GM23248 (cell line): ENCODE measurements around the gene KCNQ5. TPM values are rescaled to one million over a fixed set of nuclear protein-coding genes. Genes with fewer than 3 reads are reported as not detected.

ENCODE experiments used
- DNase-seq: peaks from one replicate; pipeline ENCODE4 v3.0.0-alpha.2; 2015
- H2AFZ ChIP-seq: fragments of 200-600 bp; sonication (generic); 2 replicates; pipeline ENCODE4 v1.6.1; 2016; ENCODE audit warnings: antibody characterized with exemption
- H3F3A ChIP-seq: fragments of 200-600 bp; sonication (generic); 2 replicates; pipeline ENCODE4 v1.6.1; 2016; ENCODE audit warnings: mild to moderate bottlenecking, antibody characterized with exemption, mixed run types; ENCODE audit not compliant: insufficient read depth
- H3K27ac ChIP-seq: fragments of 200-600 bp; sonication (generic); 2 replicates; pipeline ENCODE4 v1.5.1; 2016; ENCODE audit warnings: mild to moderate bottlenecking
- H3K27me3 ChIP-seq: fragments of 200-600 bp; sonication (generic); replicated peaks from 2 replicates; pipeline ENCODE4 v1.6.1; 2016; ENCODE audit warnings: mild to moderate bottlenecking; ENCODE audit not compliant: insufficient read depth
- H3K36me3 ChIP-seq: fragments of 200-600 bp; sonication (generic); 2 replicates; pipeline ENCODE4 v1.6.1; 2016; ENCODE audit warnings: low read depth, mild to moderate bottlenecking
- H3K4me1 ChIP-seq: fragments of 200-600 bp; sonication (generic); 2 replicates; pipeline ENCODE4 v1.6.1; 2016; ENCODE audit warnings: mild to moderate bottlenecking; ENCODE audit not compliant: insufficient read depth
- H3K4me2 ChIP-seq: fragments of 200-600 bp; sonication (generic); one replicate; pipeline ENCODE4 v1.6.1; 2016; ENCODE audit warnings: mild to moderate bottlenecking; ENCODE audit not compliant: unreplicated experiment
- H3K4me3 ChIP-seq: fragments of 200-600 bp; sonication (generic); 2 replicates; pipeline ENCODE4 v1.5.1; 2016; ENCODE audit warnings: mild to moderate bottlenecking
- H3K79me2 ChIP-seq: fragments of 200-600 bp; sonication (generic); 2 replicates; pipeline ENCODE4 v1.6.1; 2016; ENCODE audit warnings: mild to moderate bottlenecking; ENCODE audit not compliant: insufficient read depth
- H3K9ac ChIP-seq: fragments of 200-600 bp; sonication (generic); 2 replicates; pipeline ENCODE4 v1.6.1; 2016; ENCODE audit warnings: mild to moderate bottlenecking
- H3K9me2 ChIP-seq: fragments of 200-600 bp; sonication (generic); 2 replicates; pipeline ENCODE4 v1.6.1; 2016; ENCODE audit warnings: mixed run types, mild to moderate bottlenecking, moderate library complexity; ENCODE audit not compliant: insufficient read depth
- H3K9me3 ChIP-seq: fragments of 200-600 bp; sonication (generic); one replicate; pipeline ENCODE4 v1.6.1; 2017; ENCODE audit warnings: low read depth
- H4K20me1 ChIP-seq: fragments of 200-600 bp; sonication (generic); 2 replicates; pipeline ENCODE4 v1.6.0; 2016; ENCODE audit not compliant: insufficient read depth
- EZH2 ChIP-seq: fragments of 200-600 bp; sonication (generic); IDR thresholded peaks from 2 replicates; pipeline ENCODE4 v1.6.1; 2018; ENCODE audit warnings: antibody characterized with exemption, mild to moderate bottlenecking; ENCODE audit not compliant: insufficient read depth, poor library complexity, severe bottlenecking
- EZH2phosphoT487 ChIP-seq: fragments of 200-600 bp; sonication (generic); IDR thresholded peaks from 2 replicates; pipeline ENCODE4 v1.6.1; 2018; ENCODE audit warnings: antibody characterized with exemption, moderate library complexity, mild to moderate bottlenecking, low read depth; ENCODE audit not compliant: insufficient read depth
- WGBS, 2 experiments: methylation state at CpG; one replicate each; pipeline ENCODE4 v1.1.6; 2015 to 2017; ENCODE audit warnings: low lambda C conversion rate in 2 of 2, low coverage in 1 of 2; ENCODE audit errors: missing lambda C conversion rate in 2 of 2; 5-methylcytosine and 5-hydroxymethylcytosine counted together
- in situ Hi-C: fragments of 300-500 bp; cut with MboI; formaldehyde crosslinking; loops from 2 replicates; pipeline ENCODE4 v1.15.0; 2020
- polyA plus RNA-seq: library from polyadenylated mRNA; unstranded; fragments of >200 nt; fragmentation: Nextera tagmentation; extraction: Ambion mirVana; gene quantifications from 2 replicates; pipeline ENCODE4 v1.2.1, GENCODE V29; 2016
- total RNA-seq: library from RNA; depleted of rRNA; stranded (reverse); fragments of >200 nt; shearing (Covaris generic); gene quantifications from 2 replicates; pipeline ENCODE4 v1.2.3, GENCODE V29; 2014

KCNQ5 gene
- total and polyA plus RNA-seq, 2 experiments from 2014 or later, result 5.7 to 10.8 TPM

- no peaks in the 10 kb centered on the region for H3F3A ChIP-seq
- WGBS, 2 experiments, result 51 to 53% methylated on average over 4 of the region's 4 CpGs
- no peak for DNase-seq
Measured at GRCh38 chr6:72844614-72845013, 222.8 kb downstream of the KCNQ5 start.

GRCh38 chr6:72849346-72849745 lies 227.5 kb downstream of the KCNQ5 start:
- Histone ChIP-seq H3K4me3 (no peak overlapping the region), H3K9me2 (no peaks in the 10 kb centered on the region), H2AFZ (no peak overlapping the region), H3K4me1 (no peaks in the 10 kb centered on the region), H3K27ac (no peak overlapping the region), H3K9me3 (no peaks in the 10 kb centered on the region), H3K36me3 (no peaks in the 10 kb centered on the region), H3K4me2 (no peak overlapping the region), H3K79me2 (0 out of 2 replicates have a peak, but pooled peaks cover 8% of the 10 kb centered on the region), H3K9ac (no peak overlapping the region), H4K20me1 (0 out of 2 replicates have a peak, but pooled peaks cover 4% of the 10 kb centered on the region), H3F3A (no peaks in the 10 kb centered on the region), H3K27me3 (no peaks in the 10 kb centered on the region)
- in situ Hi-C loops, result no loop called here
- no peak for DNase-seq
- TF ChIP-seq EZH2 (no peak), EZH2phosphoT487 (no peak)

More at GRCh38 chr6:72844614-72845013, 222.8 kb downstream of the KCNQ5 start:
- Histone ChIP-seq H3K4me3 (no peak overlapping the region), H3K27me3 (no peaks in the 10 kb centered on the region), H3K9me3 (no peaks in the 10 kb centered on the region), H3K27ac (no peak overlapping the region), H3K79me2 (peaks cover 35% of the 10 kb centered on the region; the same call in 1 of the 2 replicates), H2AFZ (no peak overlapping the region), H4K20me1 (no peaks in the 10 kb centered on the region), H3K36me3 (no peaks in the 10 kb centered on the region), H3K9ac (no peak overlapping the region), H3K4me1 (no peaks in the 10 kb centered on the region), H3K9me2 (no peaks in the 10 kb centered on the region), H3K4me2 (no peak overlapping the region)
- in situ Hi-C loops, result no loop called here
- no peak for TF ChIP-seq EZH2
- TF ChIP-seq EZH2phosphoT487, result no peak

- no peak overlapping the region for H3K9ac ChIP-seq
- H2AFZ ChIP-seq, result no peak overlapping the region
- no peaks in the 10 kb centered on the region for H3K4me1 ChIP-seq
- no peaks in the 10 kb centered on the region for H3K9me2 ChIP-seq
- no peak overlapping the region for H3K4me3 ChIP-seq
- H4K20me1 ChIP-seq, result 0 out of 2 replicates have a peak, but pooled peaks cover 4% of the 10 kb centered on the region
- H3K27ac ChIP-seq, result no peak overlapping the region
- in situ Hi-C loops, result no loop called here
- no peaks in the 10 kb centered on the region for H3K36me3 ChIP-seq
- no peaks in the 10 kb centered on the region for H3F3A ChIP-seq
- no peaks in the 10 kb centered on the region for H3K9me3 ChIP-seq
- TF ChIP-seq EZH2 (no peak), EZH2phosphoT487 (no peak)
- 0 out of 2 replicates have a peak, but pooled peaks cover 2% of the 10 kb centered on the region for H3K79me2 ChIP-seq
- H3K4me2 ChIP-seq, result no peak overlapping the region
- WGBS, 2 experiments, result 80 to 85% methylated on average over 2 of the region's 2 CpGs
- no peaks in the 10 kb centered on the region for H3K27me3 ChIP-seq
- DNase-seq, result no peak
Measured at GRCh38 chr6:72850040-72850439, 228.2 kb downstream of the KCNQ5 start.

GRCh38 chr6:72850469-72850868 lies 228.6 kb downstream of the KCNQ5 start:
- 0 out of 2 replicates have a peak, but pooled peaks cover 4% of the 10 kb centered on the region for H4K20me1 ChIP-seq
- TF ChIP-seq EZH2 (no peak), EZH2phosphoT487 (no peak)
- in situ Hi-C loops, result no loop called here
- no peaks in the 10 kb centered on the region for H3K9me2 ChIP-seq
- no peaks in the 10 kb centered on the region for H3K36me3 ChIP-seq
- H3K4me2 ChIP-seq, result no peak overlapping the region
- WGBS, 2 experiments, result 88% methylated on average over 1 of the region's 1 CpG
- H3K27ac ChIP-seq, result no peak overlapping the region
- H2AFZ ChIP-seq, result no peak overlapping the region
- H3K27me3 ChIP-seq, result no peaks in the 10 kb centered on the region
- H3K9ac ChIP-seq, result no peak overlapping the region
- no peaks in the 10 kb centered on the region for H3F3A ChIP-seq
- no peaks in the 10 kb centered on the region for H3K79me2 ChIP-seq
- no peak overlapping the region for H3K4me3 ChIP-seq
- no peak for DNase-seq
- H3K9me3 ChIP-seq, result no peaks in the 10 kb centered on the region
- H3K4me1 ChIP-seq, result no peaks in the 10 kb centered on the region; the same call in 1 of the 2 replicates

GRCh38 chr6:72855471-72855870 lies 233.6 kb downstream of the KCNQ5 start:
- no peak overlapping the region for H3K4me3 ChIP-seq
- no peaks in the 10 kb centered on the region for H3K27me3 ChIP-seq
- WGBS, 2 experiments, result 73 to 77% methylated on average over 2 of the region's 2 CpGs
- 0 out of 2 replicates have a peak, but pooled peaks cover under 1% of the 10 kb centered on the region for H3F3A ChIP-seq
- no peaks in the 10 kb centered on the region for H3K9me2 ChIP-seq
- H2AFZ ChIP-seq, result no peak overlapping the region
- H3K36me3 ChIP-seq, result no peaks in the 10 kb centered on the region
- H3K4me2 ChIP-seq, result no peak overlapping the region
- in situ Hi-C loops, result no loop called here
- no peaks in the 10 kb centered on the region for H3K9me3 ChIP-seq
- DNase-seq, result peak; percentile 30
- TF ChIP-seq EZH2phosphoT487 (no peak), EZH2 (no peak)
- no peak overlapping the region for H3K27ac ChIP-seq
- 0 out of 2 replicates have a peak, but pooled peaks cover 4% of the 10 kb centered on the region for H4K20me1 ChIP-seq
- H3K79me2 ChIP-seq, result peaks cover 10% of the 10 kb centered on the region; the same call in 1 of the 2 replicates
- H3K9ac ChIP-seq, result no peak overlapping the region
- H3K4me1 ChIP-seq, result peaks cover 11% of the 10 kb centered on the region
